ENCODE measurements around the gene LENG1.

DNA sequence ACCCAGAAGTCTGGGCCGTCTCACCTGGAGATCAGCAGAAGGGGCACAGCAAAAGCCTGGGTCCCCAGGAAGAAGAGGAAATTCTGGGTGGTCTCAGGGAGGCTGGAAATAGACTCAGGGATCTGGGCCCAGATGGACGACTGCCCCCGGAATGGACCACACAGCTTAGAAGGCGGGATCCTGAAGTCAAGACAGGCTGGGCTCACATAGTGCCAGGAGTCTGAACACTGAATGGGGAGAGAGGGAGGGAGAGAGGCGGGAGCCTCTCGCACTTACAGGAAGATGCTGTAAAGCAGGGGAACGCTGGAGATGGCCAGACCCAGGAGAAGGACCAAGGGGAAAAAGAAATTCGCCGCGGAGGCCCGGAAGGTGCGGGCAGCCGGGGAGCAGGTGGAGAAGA is 1.3 kb upstream of the LENG1 start:
- no peak for TF ChIP-seq CTCF (conservative IDR thresholded peaks at IDR 0.05; ENCODE audit: low read depth in 2 of 2)
- TF ChIP-seq REST (IDR thresholded peaks at IDR 0.05; ENCODE audit: unreplicated experiment), result no peak
- no peak for TF ChIP-seq EZH2phosphoT487 (IDR thresholded peaks at IDR 0.05; ENCODE audit: unreplicated experiment)
- no peak for TF ChIP-seq JUNB (IDR thresholded peaks at IDR 0.05; ENCODE audit: unreplicated experiment)
- TF ChIP-seq POLR2AphosphoS5 (IDR thresholded peaks at IDR 0.05; ENCODE audit: low read depth), result no peak
- TF ChIP-seq, protein P1, sequence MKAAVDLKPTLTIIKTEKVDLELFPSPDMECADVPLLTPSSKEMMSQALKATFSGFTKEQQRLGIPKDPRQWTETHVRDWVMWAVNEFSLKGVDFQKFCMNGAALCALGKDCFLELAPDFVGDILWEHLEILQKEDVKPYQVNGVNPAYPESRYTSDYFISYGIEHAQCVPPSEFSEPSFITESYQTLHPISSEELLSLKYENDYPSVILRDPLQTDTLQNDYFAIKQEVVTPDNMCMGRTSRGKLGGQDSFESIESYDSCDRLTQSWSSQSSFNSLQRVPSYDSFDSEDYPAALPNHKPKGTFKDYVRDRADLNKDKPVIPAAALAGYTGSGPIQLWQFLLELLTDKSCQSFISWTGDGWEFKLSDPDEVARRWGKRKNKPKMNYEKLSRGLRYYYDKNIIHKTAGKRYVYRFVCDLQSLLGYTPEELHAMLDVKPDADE (IDR thresholded peaks at IDR 0.05), result no peak
- TF ChIP-seq STAT1 (IDR thresholded peaks at IDR 0.05; ENCODE audit: unreplicated experiment), result no peak
- no peak for TF ChIP-seq EZH2 (IDR thresholded peaks at IDR 0.05; ENCODE audit: low read depth, unreplicated experiment)
- TF ChIP-seq ZNF331 (CRISPR knock-in tag; IDR thresholded peaks at IDR 0.05; ENCODE audit: low read depth), result no peak

Measured in GM23338 (cell line).